GM12891 (cell line): Measurements from ENCODE around the gene PPP1R18.
A peak's percentile ranks its signal among the peaks of the same experiment; 100 is the strongest.
"Not testable (repeated sequence)": the region's sequence is repeated elsewhere in the genome, so short reads cannot be mapped to it uniquely, and the experiment has no call there.

Experiments used
- DNase-seq: peaks from one replicate; pipeline ENCODE4 v3.0.0; 2011; ENCODE audit warnings: low spot score; ENCODE audit not compliant: insufficient read length
- FAIRE-seq: peaks from 2 replicates; lab custom pipeline; 2011; peaks lifted over from hg19 to GRCh38; lab: Jason Lieb, UNC
- PAX5 ChIP-seq: IDR thresholded peaks from 2 replicates; pipeline ENCODE4 v1.6.1; 2011; ENCODE audit warnings: low read length, moderate library complexity, mild to moderate bottlenecking; ENCODE audit not compliant: insufficient read depth, severe bottlenecking
- POLR2A ChIP-seq: IDR thresholded peaks from 2 replicates; pipeline ENCODE4 v1.6.1; 2011; ENCODE audit warnings: low read depth, low read length, control low read depth
- POLR2AphosphoS5 ChIP-seq: IDR thresholded peaks from 2 replicates; pipeline ENCODE4 v1.6.1; 2011; ENCODE audit warnings: low read depth, low read length, control low read depth
- POU2F2 ChIP-seq: IDR thresholded peaks from 2 replicates; pipeline ENCODE4 v1.6.1; 2011; ENCODE audit warnings: low read depth, mild to moderate bottlenecking, control low read depth, low read length, moderate library complexity
- SPI1 ChIP-seq: IDR thresholded peaks from 2 replicates; pipeline ENCODE4 v1.6.1; 2011; ENCODE audit warnings: low read depth, low read length, control low read depth
- TAF1 ChIP-seq: IDR thresholded peaks from 2 replicates; pipeline ENCODE4 v1.6.1; 2011; ENCODE audit warnings: low read depth, low read length, control low read depth

The PPP1R18 gene

DNA sequence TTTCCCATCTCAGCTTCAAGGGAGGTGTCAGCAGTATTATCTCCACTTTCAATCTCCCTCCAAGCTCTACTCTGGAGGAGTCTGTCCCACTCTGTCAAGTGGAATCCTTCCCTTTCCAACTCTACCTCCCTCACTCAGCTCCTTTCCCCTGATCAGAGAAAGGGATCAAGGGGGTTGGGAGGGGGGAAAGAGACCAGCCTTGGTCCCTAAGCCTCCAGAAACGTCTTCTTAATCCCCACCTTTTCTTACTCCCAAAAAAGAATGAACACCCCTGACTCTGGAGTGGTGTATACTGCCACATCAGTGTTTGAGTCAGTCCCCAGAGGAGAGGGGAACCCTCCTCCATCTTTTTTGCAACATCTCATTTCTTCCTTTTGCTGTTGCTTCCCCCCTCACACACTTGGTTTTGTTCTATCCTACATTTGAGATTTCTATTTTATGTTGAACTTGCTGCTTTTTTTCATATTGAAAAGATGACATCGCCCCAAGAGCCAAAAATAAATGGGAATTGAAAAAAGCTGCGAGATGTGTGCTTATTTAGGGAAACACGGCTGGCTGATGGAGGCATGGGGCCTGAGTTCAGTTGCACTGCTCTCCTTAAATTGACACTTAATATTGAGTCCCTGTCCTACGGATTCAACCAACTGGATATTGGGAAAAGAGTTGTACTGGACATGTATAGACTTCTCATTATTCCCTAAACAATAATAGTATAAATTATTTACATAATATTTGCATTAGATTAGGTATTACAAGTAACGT is 38.6 kb upstream of the PPP1R18 start:
- DNase-seq = no peak
- TF ChIP-seq POU2F2 (peak; percentile 7; the same call in 1 of the 2 replicates), TAF1 (no peak), POLR2AphosphoS5 (peak; percentile 83), POLR2A (peak; percentile 70), PAX5 (no peak)
- FAIRE-seq = no peak

DNA sequence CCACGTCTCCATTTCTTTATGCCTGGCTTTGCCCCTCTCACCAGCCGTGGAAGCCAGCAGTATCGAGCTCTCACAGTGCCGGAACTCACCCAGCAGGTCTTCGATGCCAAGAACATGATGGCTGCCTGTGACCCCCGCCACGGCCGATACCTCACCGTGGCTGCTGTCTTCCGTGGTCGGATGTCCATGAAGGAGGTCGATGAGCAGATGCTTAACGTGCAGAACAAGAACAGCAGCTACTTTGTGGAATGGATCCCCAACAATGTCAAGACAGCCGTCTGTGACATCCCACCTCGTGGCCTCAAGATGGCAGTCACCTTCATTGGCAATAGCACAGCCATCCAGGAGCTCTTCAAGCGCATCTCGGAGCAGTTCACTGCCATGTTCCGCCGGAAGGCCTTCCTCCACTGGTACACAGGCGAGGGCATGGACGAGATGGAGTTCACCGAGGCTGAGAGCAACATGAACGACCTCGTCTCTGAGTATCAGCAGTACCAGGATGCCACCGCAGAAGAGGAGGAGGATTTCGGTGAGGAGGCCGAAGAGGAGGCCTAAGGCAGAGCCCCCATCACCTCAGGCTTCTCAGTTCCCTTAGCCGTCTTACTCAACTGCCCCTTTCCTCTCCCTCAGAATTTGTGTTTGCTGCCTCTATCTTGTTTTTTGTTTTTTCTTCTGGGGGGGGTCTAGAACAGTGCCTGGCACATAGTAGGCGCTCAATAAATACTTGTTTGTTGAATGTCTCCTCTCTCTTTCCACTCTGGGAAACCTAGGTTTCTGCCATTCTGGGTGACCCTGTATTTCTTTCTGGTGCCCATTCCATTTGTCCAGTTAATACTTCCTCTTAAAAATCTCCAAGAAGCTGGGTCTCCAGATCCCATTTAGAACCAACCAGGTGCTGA is 37.6 kb upstream of the PPP1R18 start:
- FAIRE-seq, DNase-seq: not testable (repeated sequence)

- TF ChIP-seq POLR2A = 0 out of 2 replicates have a peak, but pooled peaks have one; percentile 23
- FAIRE-seq, DNase-seq: not testable (repeated sequence)
These were observed 36.9 kb upstream of the PPP1R18 start for GRCh38 chr6:30723159-30723842.

- peak; percentile 55; the same call in 1 of the 2 replicates for TF ChIP-seq POLR2AphosphoS5
- TF ChIP-seq POU2F2 = peak; percentile 41; the same call in 1 of the 2 replicates
- TF ChIP-seq SPI1 = no peak
- TF ChIP-seq TAF1 = no peak
- FAIRE-seq = peak; percentile 76
- no peak for DNase-seq
These were observed 36.1 kb upstream of the PPP1R18 start for GRCh38 chr6:30722280-30723112.

GRCh38 chr6:30722025-30722279 is 35.5 kb upstream of the PPP1R18 start:
- FAIRE-seq, DNase-seq: not testable (repeated sequence)

DNA sequence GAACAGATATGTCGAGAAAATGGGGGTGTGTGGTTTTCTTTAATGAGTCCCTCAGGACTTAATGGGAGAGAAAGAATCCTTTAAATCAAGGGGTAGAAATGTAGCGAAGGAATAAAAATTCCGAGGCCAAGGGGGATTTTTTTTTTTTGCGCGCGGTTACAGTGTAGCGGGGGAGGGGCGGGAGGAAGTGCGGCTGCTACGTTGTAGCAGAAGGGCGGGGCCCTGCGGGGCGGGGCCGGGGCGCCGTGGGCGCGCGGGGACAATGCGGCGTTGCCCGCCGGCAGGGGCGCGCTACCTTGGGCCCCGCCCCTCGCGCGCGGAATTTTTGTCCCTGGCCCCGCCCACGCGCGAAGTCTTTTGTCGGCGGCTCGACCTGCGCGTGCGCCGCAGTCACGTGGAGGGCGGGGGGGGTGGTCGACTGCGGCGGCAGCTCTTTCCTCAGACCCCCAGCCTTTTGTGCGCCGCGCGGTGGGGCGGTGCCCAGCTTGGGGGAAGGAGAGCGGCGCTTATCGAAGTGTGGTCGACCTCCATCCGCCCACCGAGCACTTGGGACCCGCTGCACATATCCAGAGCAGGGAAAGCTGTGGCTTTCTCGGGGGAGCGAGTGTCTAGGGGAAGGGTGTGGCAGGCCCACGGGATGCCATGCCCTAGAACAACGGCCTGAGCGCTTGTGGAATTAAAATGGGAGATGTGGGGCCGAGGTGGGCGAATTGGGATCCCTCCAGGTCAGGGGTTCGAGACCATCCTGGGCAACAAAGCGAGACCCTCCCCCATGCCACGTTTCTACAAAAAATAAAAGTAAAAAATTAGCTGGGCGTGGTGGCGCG is 35.0 kb upstream of the PPP1R18 start:
- DNase-seq = peak; percentile 70
- FAIRE-seq = peak; percentile 90
- peak; percentile 78 for TF ChIP-seq POLR2A
- TF ChIP-seq PAX5 = peak; percentile 19
- no peak for TF ChIP-seq TAF1
- TF ChIP-seq POU2F2 = peak; percentile 72
- peak; percentile 77 for TF ChIP-seq POLR2AphosphoS5
- TF ChIP-seq SPI1 = peak; percentile 70

- TF ChIP-seq TAF1 = 0 out of 2 replicates have a peak, but pooled peaks have one; percentile 21
- no peak for TF ChIP-seq POLR2AphosphoS5
- TF ChIP-seq POLR2A = no peak
- FAIRE-seq (no peak), DNase-seq (no peak)
These were observed 34.3 kb upstream of the PPP1R18 start for GRCh38 chr6:30720738-30721197.

DNA sequence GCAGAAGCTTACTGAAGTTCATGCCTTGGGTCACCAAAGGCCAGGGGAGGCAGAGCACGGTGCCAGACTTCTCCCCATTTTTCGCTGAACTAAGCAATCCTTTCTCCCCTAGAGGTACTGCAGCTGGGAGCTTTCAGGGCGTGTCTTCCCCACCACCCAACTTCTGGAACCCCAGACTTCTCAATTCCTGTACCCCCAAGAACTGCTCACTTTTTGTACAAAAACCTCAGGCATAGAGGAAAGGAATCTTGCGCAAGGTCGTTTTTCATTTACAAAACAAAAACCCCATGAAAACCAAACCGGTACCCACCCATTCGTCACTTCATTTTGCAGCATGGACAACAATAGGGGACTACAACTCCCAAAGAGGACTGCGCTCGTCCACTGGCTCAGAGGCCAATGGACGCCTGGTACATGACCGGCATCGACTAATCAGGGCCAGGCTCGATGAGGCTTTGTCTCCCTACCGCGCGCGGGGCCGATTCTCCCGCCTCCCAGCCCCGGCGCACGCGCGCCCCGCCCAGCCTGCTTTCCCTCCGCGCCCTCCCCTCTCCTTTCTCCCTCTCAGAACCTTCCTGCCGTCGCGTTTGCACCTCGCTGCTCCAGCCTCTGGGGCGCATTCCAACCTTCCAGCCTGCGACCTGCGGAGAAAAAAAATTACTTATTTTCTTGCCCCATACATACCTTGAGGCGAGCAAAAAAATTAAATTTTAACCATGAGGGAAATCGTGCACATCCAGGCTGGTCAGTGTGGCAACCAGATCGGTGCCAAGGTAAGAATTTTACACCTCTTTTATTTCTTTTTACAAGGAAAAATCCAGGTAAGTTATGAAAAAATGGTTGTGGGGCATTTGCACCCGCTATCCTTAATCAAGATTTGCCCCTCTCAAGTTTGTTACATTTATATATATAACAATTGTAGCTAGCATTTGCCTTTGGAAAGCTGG is 33.6 kb upstream of the PPP1R18 start, which contains the start of gene TUBB:
TSS of gene TUBB (plus strand) at position 562 of the 947 bp plus-strand sequence. CDS start at position 717, 155 bp downstream.
- peak; percentile 97 for TF ChIP-seq TAF1
- TF ChIP-seq POU2F2 = peak; percentile 78; the same call in 1 of the 2 replicates
- no peak for TF ChIP-seq PAX5
- peak; percentile 88 for TF ChIP-seq POLR2AphosphoS5
- peak; percentile 87 for TF ChIP-seq POLR2A
- TF ChIP-seq SPI1 = no peak
- peak; percentile 89 for FAIRE-seq
- peak; percentile 67 for DNase-seq
